Lower lobe of right lung (tissue), 2 donors: ENCODE results near the gene CELF4. TPM values are rescaled to one million over a fixed set of nuclear protein-coding genes. Genes with fewer than 3 reads are reported as not detected.

Source experiments
- ATAC-seq, 2 donors: fragments of 200-7000 bp; cut with Tn5 transposase; one replicate each; pipeline ENCODE4 v1.9.1; 2020 to 2022; ENCODE audit warnings: mild to moderate bottlenecking in 2 of 2, moderate library complexity in 2 of 2
- DNase-seq: peaks from one replicate; pipeline ENCODE4 v3.0.0-alpha.2; 2020
- H3K27ac ChIP-seq: fragments of 200-600 bp; one replicate; pipeline ENCODE4 v1.8.0; 2022
- H3K27me3 ChIP-seq: fragments of 200-600 bp; one replicate; pipeline ENCODE4 v1.8.0; 2022; ENCODE audit warnings: low read depth
- H3K36me3 ChIP-seq: fragments of 200-600 bp; one replicate; pipeline ENCODE4 v1.8.0; 2022; ENCODE audit warnings: mild to moderate bottlenecking
- H3K4me1 ChIP-seq: fragments of 200-600 bp; one replicate; pipeline ENCODE4 v1.8.0; 2022
- H3K4me3 ChIP-seq: fragments of 200-600 bp; one replicate; pipeline ENCODE4 v1.8.0; 2022; ENCODE audit warnings: mild to moderate bottlenecking
- H3K9me3 ChIP-seq: fragments of 200-600 bp; one replicate; pipeline ENCODE4 v1.8.0; 2022
- CTCF ChIP-seq: fragments of 200-600 bp; IDR thresholded peaks from one replicate; pipeline ENCODE4 v1.8.0; 2022; ENCODE audit warnings: antibody characterized with exemption, mild to moderate bottlenecking
- intact Hi-C: fragments of 100-400 bp; cut with DNase I; formaldehyde crosslinking; loops from one replicate; pipeline ENCODE4 v1.11.0; 2022
- total RNA-seq: library from RNA; stranded (reverse); fragmentation: NEBNext Ultra II Directional; extraction: Animal tissue kit (Norgen Biotek cat#: 25700); gene quantifications from one replicate; pipeline ENCODE4 v1.2.1, GENCODE V29; 2021
- donor health status: DM: no; HTN: yes; CAD: no; lungs with severe emphysema.

The CELF4 gene
- total RNA-seq, 1 donor from 2014 or later, result 0.38 TPM

GRCh38 chr18:37482002-37482401 lies 83.6 kb downstream of the CELF4 start:
- DNase-seq, result no peak
- Histone ChIP-seq H3K9me3 (no peaks in the 10 kb centered on the region), H3K4me1 (no peaks in the 10 kb centered on the region), H3K27ac (no peak overlapping the region), H3K27me3 (peaks cover 34% of the 10 kb centered on the region), H3K4me3 (no peak overlapping the region), H3K36me3 (no peaks in the 10 kb centered on the region)
- no peak for TF ChIP-seq CTCF
- intact Hi-C loops, result no loop called here
- no peak for ATAC-seq

GRCh38 chr18:37481491-37481890 lies 84.1 kb downstream of the CELF4 start:
- Histone ChIP-seq H3K4me3 (no peak overlapping the region), H3K4me1 (no peaks in the 10 kb centered on the region), H3K27me3 (peaks cover 29% of the 10 kb centered on the region), H3K27ac (no peak overlapping the region), H3K36me3 (no peaks in the 10 kb centered on the region), H3K9me3 (no peaks in the 10 kb centered on the region)
- no peak for ATAC-seq
- DNase-seq, result no peak
- no peak for TF ChIP-seq CTCF
- intact Hi-C loops, result no loop called here

- Histone ChIP-seq H3K27ac (no peak overlapping the region), H3K4me3 (no peak overlapping the region), H3K9me3 (no peaks in the 10 kb centered on the region), H3K36me3 (no peaks in the 10 kb centered on the region), H3K27me3 (peaks cover 25% of the 10 kb centered on the region), H3K4me1 (no peaks in the 10 kb centered on the region)
- TF ChIP-seq CTCF, result no peak
- intact Hi-C loops, result no loop called here
- DNase-seq, result no peak
- no peak for ATAC-seq
These were observed 84.5 kb downstream of the CELF4 start for GRCh38 chr18:37481072-37481471.

- Histone ChIP-seq H3K36me3 (no peaks in the 10 kb centered on the region), H3K4me1 (no peaks in the 10 kb centered on the region), H3K27ac (no peak overlapping the region), H3K27me3 (no peaks in the 10 kb centered on the region), H3K9me3 (no peaks in the 10 kb centered on the region), H3K4me3 (no peak overlapping the region)
- intact Hi-C loops, result no loop called here
- ATAC-seq (no peak), DNase-seq (no peak)
- TF ChIP-seq CTCF, result no peak
These were observed 88.8 kb downstream of the CELF4 start for GRCh38 chr18:37476611-37477295.

- no peaks in the 10 kb centered on the region for H3K36me3 ChIP-seq
- H3K27ac ChIP-seq, result no peak overlapping the region
- H3K27me3 ChIP-seq, result no peaks in the 10 kb centered on the region
- H3K4me3 ChIP-seq, result no peak overlapping the region
- DNase-seq (no peak), ATAC-seq (peak in 1 of 2 donors; percentile 5)
- H3K4me1 ChIP-seq, result no peaks in the 10 kb centered on the region
- TF ChIP-seq CTCF, result peak; percentile 50
- intact Hi-C loops, result no loop called here
- H3K9me3 ChIP-seq, result no peaks in the 10 kb centered on the region
These were observed 89.4 kb downstream of the CELF4 start for GRCh38 chr18:37476182-37476581.
